Right lung (tissue), 5 donors: Measurements from ENCODE around the gene GALNT2. TPM values are rescaled to one million over a fixed set of nuclear protein-coding genes. Genes with fewer than 3 reads are reported as not detected.
A peak's percentile ranks its signal among the peaks of the same experiment; 100 is the strongest.

Source experiments
- DNase-seq, 2 donors: peaks; one replicate each; pipeline ENCODE4 v3.0.0-alpha.2; 2013
- polyA plus RNA-seq, 5 donors: library from polyadenylated mRNA; unstranded; fragments of 120-200 nt; gene quantifications; one replicate each; pipeline versions ENCODE4 v1.2.1 to v1.2.3, GENCODE V29; 2013; ENCODE audit warnings: inconsistent platforms in 1 of 5, low replicate concordance in 1 of 5; ENCODE audit not compliant: insufficient read length in 5 of 5, insufficient read depth in 1 of 5

The GALNT2 gene
- polyA plus RNA-seq, 5 donors: 28.2 to 41.2 (median 36.2) TPM

- DNase-seq: no peak
These were observed 77.1 kb downstream of the GALNT2 start for GRCh38 chr1:230144010-230144614.

DNA sequence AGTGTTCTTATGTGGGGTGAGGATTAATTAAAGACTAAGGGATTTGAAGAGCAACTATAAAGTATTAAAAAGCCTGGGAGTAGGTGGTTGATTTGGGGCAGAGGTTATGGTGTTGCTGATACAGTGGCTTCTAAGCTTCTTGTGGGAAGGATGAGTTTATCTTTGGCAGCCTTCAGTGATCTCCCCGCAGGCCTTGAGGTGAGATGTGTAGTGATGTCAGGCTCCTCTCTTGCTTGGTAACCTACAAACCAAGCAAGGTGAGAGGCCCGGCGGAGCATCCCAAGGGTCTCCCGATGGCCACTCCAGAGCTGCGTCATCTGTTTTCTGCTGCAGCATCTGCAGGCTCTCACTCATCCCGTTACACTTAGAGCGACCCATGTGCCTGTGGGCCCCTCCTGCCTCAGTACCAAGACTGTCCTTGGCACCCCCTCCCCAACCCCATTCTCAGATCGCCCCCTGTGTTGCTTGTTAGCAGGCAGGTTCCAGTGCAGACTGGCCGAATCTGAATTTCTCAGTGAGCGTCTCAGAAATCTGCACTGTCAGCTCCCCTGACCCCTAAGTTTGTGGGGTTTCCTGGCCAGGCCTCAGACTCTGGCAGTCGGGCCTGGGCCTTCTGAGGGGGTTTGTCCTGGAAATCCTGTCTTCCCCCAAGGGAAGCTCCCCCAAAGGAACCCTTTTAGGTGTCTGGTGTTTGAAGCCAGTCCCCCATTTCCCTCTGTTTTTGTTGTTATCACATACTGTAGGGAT, 77.9 kb downstream of the GALNT2 start:
- no peak for DNase-seq

DNA sequence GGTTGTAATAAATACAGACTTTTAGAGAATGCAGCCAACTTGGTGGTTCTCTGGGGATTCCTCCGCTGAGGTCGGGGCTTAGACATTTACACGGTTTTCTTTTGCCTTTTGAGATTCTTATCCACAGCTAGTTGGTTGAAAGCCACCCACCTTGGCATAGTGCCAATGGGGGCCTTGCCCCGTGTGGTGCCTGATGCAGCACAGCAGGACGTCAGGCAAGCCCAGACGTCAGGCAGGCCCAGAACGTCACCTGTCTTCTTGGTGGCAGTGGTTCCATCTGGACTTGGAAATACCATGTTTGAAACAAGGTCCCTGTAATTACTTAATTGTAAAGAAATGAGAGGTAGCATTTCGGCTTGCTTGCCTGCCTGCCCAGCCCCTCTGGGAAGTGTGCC, 78.5 kb downstream of the GALNT2 start:
- DNase-seq: no peak

GRCh38 chr1:230145953-230146476, 79.0 kb downstream of the GALNT2 start:
- no peak for DNase-seq

- DNase-seq: no peak
These were observed 79.7 kb downstream of the GALNT2 start for GRCh38 chr1:230146709-230147108.

- DNase-seq: no peak
These were observed 80.5 kb downstream of the GALNT2 start for GRCh38 chr1:230147253-230148125.

- DNase-seq: no peak
These were observed 81.2 kb downstream of the GALNT2 start for GRCh38 chr1:230148126-230148652.

- no peak for DNase-seq
These were observed 81.9 kb downstream of the GALNT2 start for GRCh38 chr1:230148768-230149469.

- DNase-seq: no peak
These were observed 82.9 kb downstream of the GALNT2 start for GRCh38 chr1:230149751-230150584.

- no peak for DNase-seq
These were observed 83.6 kb downstream of the GALNT2 start for GRCh38 chr1:230150615-230151014.

DNA sequence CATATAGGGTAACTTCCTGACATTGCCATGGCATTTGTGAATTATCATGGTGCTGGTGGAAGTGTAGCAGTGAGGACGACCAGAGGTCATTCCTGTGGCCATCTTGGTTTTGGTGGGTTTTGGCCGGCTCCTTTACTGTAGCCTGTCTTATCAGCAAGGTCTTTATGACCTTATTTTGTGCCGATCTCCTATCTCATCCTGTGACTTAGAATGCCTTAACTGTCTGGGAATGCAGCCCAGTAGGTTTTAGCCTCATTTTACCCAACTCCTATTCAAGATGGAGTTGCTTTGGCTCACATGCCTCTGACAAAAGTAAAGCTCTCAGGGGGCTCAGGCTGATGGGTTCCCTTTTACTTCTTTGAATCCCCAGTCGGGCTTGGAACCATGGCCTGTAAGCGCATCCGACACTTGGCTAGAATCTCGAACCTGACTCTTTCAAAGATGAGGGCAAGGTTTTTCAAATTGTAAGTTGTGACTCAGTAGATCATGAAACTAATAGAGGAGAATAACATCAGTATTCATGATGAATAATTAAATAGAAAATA, 85.0 kb downstream of the GALNT2 start:
- no peak for DNase-seq

GRCh38 chr1:230152999-230153398, 86.0 kb downstream of the GALNT2 start:
- DNase-seq: no peak

DNA sequence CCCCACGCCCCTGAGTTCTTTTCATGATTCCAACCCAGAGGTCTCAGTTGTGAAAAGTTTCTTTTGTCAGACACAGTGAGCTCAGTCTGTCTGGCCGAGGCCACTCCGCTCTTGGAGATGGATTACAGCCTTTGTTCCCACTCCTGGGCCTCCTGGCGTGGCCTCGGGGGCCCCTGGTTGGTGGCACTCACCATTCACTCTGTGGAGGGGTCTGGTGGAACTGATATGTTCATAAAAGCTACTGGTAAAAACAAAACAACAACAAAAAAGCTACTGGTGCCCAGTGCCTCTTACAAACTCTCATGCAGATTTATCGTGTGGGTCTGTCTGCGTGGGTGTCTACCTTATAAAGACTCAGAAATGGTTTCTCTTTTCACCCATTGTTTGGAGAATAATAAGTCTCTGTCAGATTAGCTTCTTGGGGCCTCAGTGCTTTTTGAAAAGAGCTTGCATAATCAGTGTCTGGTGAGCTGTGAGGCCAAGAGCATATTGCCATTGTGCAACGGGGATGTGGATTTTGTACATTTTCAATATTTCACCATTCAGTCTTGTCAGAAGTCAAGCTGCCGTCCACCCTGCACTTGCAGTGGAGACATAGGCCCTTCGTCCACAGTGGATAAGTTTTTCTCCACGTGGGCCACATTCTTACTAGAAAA, 86.7 kb downstream of the GALNT2 start:
- DNase-seq: peak; percentile 52 to 63

GRCh38 chr1:230155021-230155420, 88.0 kb downstream of the GALNT2 start:
- no peak for DNase-seq

DNA sequence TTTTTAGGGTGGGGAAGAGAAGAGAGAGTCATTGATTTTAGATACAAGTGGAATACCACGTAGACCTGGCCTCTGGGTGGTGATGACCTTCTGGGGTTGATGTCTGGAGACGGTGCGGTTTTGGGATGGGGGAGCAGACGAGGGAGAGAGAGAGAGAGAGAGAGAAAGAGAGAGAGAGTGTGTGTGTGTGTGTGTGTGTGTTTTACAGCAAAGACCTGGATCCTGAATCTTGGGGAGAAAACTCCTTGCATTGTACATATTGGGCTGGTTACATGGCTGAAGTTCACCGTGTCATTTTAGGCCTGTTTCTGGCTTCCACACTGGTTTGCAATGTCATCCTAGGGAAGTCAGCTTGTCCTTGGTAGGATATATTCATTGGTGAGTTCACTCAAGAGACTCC, 89.0 kb downstream of the GALNT2 start:
- no peak for DNase-seq

- no peak for DNase-seq
These were observed 89.5 kb downstream of the GALNT2 start for GRCh38 chr1:230156536-230156935.

- no peak for DNase-seq
These were observed 90.7 kb downstream of the GALNT2 start for GRCh38 chr1:230157420-230158390.
